Stimulated activated CD8-positive, alpha-beta memory T cell treated with anti-CD3 and anti-CD28 coated beads, Interleukin-2, amount 100 ng/mL, for 48 hours (primary cell): ENCODE results near the gene METTL16.
A peak's percentile ranks its signal among the peaks of the same experiment; 100 is the strongest.

Source experiments
- DNase-seq, 2 donors: peaks; one replicate each; pipeline ENCODE4 v3.0.0-alpha.2; 2020; ENCODE audit warnings: low read depth in 2 of 2

The METTL16 gene

GRCh38 chr17:2415081-2415480 is 96.6 kb downstream of the METTL16 start:
- no peak for DNase-seq

DNA sequence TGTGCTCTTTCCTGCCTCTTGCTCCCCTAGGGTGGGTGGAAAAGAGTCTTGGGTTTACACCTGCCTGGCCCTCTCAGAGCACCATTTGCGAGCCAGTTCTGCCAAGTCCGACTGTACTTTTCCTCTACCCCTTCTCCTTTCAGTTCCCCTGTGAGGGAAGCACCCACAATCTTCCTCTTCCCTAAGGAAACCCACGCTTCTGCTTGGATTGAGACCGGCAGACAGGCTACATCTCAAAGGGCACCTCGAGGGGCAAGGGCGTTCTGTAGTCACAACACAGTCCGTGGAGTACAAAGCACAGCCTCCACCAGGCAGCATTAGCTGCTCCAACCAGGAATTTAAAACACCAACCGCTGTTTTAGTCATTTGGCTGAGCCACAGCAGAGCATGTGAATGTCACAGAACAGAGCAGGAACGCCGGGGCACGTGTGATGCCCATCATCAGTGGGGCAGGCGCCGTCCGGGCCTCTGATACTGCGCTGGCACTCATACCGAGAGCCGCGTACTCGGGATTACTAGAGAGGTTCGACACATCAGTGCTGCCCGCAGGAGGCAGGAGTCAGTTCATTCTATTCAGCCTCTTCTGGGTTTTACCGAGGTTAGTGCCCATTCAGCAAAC is 97.1 kb downstream of the METTL16 start:
- no peak for DNase-seq

GRCh38 chr17:2412561-2413021 is 99.1 kb downstream of the METTL16 start:
- DNase-seq = no peak

DNA sequence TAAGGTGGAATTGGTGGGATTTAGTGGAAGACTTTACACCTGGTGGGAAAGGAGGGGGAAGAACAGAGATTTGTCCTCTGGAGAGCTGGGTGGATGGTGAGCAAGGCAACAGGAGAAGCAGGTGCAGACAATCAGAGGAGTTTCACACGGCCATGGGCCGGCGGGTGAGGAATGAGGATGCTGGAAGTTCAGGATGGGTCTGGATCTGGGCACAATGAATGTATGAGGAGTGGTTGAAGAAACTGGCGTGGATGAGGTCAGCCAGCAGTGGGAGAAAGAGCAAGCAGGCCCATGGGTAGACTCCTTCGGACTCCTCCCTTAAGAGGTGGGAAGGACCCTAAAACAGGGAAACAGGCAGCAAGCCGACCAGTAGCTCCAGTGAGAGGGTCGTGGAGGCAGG is 100.7 kb downstream of the METTL16 start:
- DNase-seq = no peak

DNA sequence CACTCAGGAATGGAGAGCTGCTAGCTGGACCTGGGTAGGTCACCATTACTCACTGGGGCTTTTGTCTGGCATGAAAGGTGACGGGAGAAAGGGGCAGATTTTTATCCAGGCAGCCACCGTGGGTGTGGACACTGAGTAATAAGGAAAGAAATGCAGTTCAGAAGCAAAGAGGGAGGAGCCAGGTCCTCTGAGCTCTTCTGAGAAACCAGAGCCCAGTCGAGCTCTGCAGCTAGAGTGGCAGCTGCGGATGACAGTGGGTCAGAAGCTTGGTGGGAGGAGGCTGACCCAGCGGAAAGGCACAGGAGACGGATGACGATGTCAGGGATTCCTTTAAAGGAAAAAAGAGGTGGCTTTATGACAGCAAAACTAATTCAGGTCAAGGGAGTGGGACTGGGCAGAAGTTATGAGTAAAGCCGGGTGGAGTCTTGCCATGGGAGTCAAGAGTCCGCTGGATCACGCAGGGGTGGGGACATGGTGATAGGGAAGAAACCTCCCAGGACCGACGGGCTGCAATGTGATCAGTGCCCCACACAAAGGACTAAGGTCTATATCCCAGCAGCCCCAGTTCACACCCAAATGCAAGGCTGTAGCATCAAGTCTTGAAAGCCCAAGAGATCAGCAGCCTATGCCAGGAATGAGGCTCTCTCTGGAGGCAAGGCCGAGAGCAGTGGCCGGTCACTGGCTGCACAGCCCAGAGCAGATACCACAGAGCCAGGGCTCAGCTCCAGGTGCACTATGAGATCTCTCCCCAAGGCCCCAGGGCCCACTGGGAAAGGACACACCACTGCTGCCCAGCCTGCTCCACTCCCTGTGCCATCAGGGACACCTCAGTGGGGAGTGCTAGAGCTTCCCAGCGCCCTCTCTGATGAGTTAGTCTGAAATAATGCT is 104.5 kb downstream of the METTL16 start:
- DNase-seq = no peak

- no peak for DNase-seq
These were observed 105.3 kb downstream of the METTL16 start for GRCh38 chr17:2406271-2406902.

DNA sequence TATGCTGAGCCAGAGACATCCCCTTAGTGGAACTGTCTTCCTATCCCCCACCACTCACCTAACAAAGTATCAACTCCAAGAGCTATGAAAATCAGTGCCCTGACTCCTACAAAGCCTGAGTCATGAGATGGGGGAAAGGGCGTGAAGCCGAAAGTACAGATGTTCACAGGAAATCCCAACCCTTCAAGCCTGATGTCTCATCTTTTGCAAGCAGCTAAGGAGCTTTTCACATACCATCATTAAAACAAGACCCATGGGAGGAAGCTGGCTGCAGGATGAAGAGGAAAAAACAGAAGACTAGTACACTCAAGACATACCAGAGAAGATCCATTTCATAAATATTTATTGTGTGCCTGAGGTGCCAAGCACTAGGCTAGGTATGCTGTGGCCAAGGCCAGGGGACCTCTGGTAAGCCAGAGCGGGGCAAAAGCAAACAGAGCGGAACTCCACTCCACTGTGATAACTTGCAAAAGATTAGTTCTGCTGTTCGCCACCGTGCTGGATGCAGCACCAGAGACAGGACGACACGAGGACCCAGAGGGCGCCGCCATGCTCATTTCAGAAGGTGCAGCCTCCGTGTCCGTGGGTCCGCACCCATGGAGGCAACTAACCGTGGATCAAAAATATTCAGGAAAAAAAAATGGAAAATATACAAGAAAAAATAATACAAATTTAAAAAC is 106.3 kb downstream of the METTL16 start:
- DNase-seq = no peak

DNA sequence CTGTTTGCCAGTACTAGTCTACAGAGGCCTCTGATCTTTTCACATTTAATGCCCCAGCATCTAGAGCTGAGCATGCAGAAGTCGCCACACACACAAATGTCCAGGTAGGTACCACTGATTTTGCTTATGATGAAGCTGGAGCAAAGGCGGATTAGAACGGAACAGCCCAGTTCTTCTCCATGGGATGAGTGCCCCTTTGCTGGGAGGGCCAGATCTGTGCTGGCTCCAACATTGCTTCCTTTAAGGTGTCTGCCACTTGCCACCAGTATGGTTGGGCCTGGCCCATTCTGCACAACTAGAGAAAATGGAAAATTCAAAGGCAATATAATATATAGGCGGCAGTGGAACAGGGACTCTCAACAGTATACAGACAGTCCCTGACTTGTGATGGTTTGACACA is 108.6 kb downstream of the METTL16 start:
- no peak for DNase-seq

DNA sequence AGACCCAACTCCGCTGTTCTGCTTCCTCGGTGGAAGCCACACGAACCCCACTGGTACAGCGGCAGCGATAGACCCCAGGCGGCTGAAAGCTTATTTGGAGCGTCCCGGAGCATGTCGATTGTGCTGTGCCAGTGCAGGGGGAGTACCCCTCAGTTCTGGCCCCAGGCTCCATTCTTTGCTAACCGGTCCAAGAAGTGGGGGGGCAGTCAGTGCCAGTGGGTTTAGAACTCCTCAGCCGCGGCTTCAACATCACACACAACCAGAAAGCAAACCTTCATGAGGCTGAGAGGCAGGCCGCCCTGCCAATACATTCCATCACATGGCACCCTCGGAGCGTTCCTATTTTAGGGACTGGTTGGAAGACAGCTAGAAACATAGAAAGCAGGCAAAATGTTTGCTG is 109.1 kb downstream of the METTL16 start:
- no peak for DNase-seq

GRCh38 chr17:2401426-2402221 is 110.1 kb downstream of the METTL16 start:
- DNase-seq = peak; percentile 98 to 99

DNA sequence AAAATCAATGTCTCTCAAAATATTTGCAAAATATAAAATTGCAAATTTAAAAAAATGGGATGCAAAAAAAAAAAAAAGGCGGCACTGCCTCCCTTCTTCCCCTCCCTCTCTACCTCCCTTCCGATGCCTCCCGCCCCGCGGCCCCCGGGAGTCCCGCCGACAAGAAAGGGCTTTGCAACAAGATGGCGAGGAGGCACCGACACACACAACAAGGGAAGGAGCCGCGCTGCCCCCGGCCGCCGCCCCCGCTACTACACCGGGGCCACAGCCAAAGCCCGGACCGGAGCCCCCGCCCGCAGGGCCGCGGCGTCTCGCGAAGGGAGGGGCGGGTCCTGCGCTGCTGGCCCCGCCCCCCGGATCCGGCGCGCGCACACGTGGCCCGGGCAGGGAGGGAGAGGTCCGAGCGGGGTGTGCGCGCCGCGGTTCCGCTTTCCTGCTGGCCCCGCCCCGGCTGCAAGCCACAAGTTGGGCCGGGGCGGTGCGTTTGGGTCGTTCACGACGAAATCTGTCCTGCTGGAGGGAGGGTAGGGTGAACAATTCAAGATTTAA is 110.7 kb downstream of the METTL16 start, which contains the start of gene MNT:
TSS of gene MNT (minus strand) at position 184 of the 549 bp plus-strand sequence. CDS start 348 bp downstream, outside the sequence.
- peak; percentile 89 to 93 for DNase-seq

GRCh38 chr17:2400474-2400866 is 111.2 kb downstream of the METTL16 start:
- DNase-seq = peak in 1 of 2 donors; percentile 47

- DNase-seq = peak; percentile 89 to 95
These were observed 111.9 kb downstream of the METTL16 start for GRCh38 chr17:2399572-2400473.

- peak in 1 of 2 donors; percentile 41 for DNase-seq
These were observed 112.8 kb downstream of the METTL16 start for GRCh38 chr17:2398655-2399571.

- no peak for DNase-seq
These were observed 113.5 kb downstream of the METTL16 start for GRCh38 chr17:2398182-2398581.

DNA sequence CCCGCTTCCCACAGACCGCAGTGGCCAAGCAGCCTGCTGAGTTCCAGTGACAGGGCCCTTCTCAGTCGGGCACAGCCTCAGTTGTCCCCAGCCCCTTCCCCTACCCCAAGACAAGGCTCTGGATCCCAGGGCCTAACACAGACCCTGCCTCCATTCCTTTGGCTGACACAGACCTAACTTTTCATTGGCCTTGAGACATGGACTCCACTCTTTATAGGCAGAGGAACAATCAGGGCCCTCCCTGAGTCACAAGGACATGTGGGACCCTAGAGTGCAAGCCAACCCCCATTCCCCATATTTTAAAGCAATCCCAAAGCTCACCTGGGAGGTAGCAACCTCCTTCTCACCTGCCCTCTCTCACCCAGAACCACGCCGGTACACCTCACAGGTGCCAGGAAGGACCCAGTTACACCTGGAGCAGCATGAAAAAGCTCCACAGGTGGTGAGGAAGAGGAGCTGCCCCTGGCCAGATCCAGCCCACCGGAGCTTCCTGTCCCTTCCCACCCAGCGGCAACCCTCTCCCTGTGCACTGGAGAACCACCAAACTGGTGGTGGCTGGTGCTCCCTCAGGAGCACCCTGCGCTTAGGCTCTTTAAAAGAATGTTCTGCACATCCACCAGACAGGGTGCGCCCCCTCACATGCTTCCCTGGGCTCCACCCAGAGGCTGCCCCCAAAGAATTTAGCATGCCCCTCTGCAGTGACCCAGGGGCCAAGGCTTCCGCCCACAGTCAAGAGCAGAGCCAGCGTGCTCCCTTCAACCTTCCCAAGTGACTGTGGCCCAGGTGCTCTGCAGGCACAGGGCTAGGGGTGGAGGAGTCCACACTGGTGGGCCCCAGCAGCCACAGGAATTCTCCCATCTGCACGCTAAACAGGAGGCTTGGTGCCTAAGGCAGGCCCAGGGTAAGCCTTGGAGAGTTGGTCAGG is 114.2 kb downstream of the METTL16 start:
- no peak for DNase-seq

- DNase-seq = peak in 1 of 2 donors; percentile 42
These were observed 115.0 kb downstream of the METTL16 start for GRCh38 chr17:2396568-2397246.
